ENCODE data around the gene EDAR. TPM values are rescaled to one million over a fixed set of nuclear protein-coding genes. Genes with fewer than 3 reads are reported as not detected.

Gene EDAR
- total RNA-seq, 6 experiments from 2014 or later, result 0.06 to 1.6 (median 0.28) TPM

DNA sequence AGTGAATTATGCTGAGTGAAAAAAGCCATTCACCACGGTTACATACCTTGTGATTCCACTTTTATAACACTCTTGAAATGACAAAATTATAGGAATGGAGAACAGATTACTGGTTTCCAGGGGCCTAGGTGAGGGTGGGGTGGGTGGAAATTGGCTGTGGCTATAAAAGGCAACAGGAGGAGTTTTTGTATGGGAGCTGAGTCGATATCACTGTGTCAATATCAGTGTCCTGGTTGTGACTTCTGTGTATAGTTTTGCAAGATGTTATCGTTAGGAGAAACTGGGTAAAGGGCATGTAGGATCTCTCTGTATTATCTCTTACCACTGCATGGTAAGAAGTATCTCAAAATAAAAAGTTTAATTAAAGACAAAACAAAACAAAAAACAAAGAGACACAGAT lies 84.3 kb downstream of the EDAR start:
- Histone ChIP-seq H3K27ac (peak overlapping the region; percentile 61 to 93 (median 92)), H3K9me3 (no peaks in the 10 kb centered on the region), H3K27me3 (no peaks in the 10 kb centered on the region), H3K4me1 (peaks cover 0 to 26% (median 7%) of the 10 kb centered on the region in 4 donors), H3K4me3 (no peak overlapping the region), H3K36me3 (no peaks in the 10 kb centered on the region)
- DNase-seq (no peak), ATAC-seq (peak; percentile 77 to 87 (median 81))
- WGBS (ENCODE audit: insufficient coverage, low coverage, low lambda C conversion rate, missing lambda C conversion rate), result 14% methylated on average over 3 of the region's 3 CpGs
- TF ChIP-seq POLR2A (IDR thresholded peaks at IDR 0.05) (no peak), CTCF (IDR thresholded peaks at IDR 0.05) (no peak)
- intact Hi-C loops (cut with DNase I), result no loop called here

- Histone ChIP-seq H3K27ac (no peak overlapping the region), H3K4me3 (no peak overlapping the region), H3K27me3 (no peaks in the 10 kb centered on the region), H3K4me1 (peaks cover 0 to 11% (median 5%) of the 10 kb centered on the region in 4 donors), H3K9me3 (no peaks in the 10 kb centered on the region), H3K36me3 (no peaks in the 10 kb centered on the region)
- no peak for ATAC-seq
- intact Hi-C loops (cut with DNase I), result no loop called here
- no peak for TF ChIP-seq POLR2A (IDR thresholded peaks at IDR 0.05)
- no peak for TF ChIP-seq CTCF (IDR thresholded peaks at IDR 0.05)
- DNase-seq, result no peak
- WGBS (ENCODE audit: insufficient coverage, low coverage, low lambda C conversion rate, missing lambda C conversion rate), result 90% methylated on average over 1 of the region's 1 CpG
Measured at GRCh38 chr2:108898315-108899082, 90.5 kb downstream of the EDAR start.

DNA sequence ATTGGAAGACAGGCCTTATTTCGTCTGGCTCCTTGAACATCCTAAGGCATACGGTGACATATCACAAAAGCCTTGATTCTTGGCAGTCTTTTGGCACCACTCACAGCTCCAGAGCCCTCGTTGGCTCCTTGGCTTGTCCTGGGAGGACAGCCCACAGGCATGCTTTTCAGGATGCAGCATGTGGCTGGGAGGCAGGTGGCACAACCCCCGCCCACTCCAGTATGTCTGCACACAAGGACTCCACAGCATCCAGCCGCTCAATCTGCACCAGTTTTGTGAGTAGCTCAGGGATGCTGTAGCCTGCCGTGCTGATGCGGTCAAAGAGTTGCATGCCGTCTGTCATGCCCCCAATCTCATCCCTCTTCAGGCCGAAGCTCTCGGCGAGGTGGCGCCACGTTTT lies 92.3 kb downstream of the EDAR start:
- Histone ChIP-seq H3K4me1 (peaks cover 0 to 11% (median 5%) of the 10 kb centered on the region in 4 donors), H3K27ac (no peak overlapping the region), H3K9me3 (no peaks in the 10 kb centered on the region), H3K27me3 (no peaks in the 10 kb centered on the region), H3K4me3 (no peak overlapping the region), H3K36me3 (no peaks in the 10 kb centered on the region)
- 93% methylated on average over 3 of the region's 13 CpGs for WGBS (ENCODE audit: insufficient coverage, low coverage, low lambda C conversion rate, missing lambda C conversion rate)
- no peak for TF ChIP-seq POLR2A (IDR thresholded peaks at IDR 0.05)
- TF ChIP-seq CTCF (IDR thresholded peaks at IDR 0.05), result no peak
- intact Hi-C loops (cut with DNase I), result no loop called here
- DNase-seq (no peak), ATAC-seq (no peak)

DNA sequence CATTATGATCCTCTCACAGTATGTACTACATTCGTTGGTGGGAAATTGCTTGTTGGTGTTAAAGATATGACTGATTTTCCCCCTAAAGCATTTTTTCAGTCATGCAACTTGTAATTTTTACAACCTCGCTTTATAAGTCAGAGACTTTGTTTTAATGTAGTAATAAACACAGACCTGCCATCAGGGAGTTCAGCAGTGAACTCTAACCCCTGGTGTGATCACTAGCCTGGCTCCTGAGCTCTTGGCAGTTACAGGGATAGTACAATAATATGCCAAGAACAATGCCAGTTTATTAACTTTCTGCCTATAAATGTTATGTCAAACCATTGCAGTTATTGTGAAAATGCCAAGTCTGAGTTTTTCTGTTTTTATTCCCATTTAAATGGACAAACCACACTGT lies 93.8 kb downstream of the EDAR start:
- WGBS (ENCODE audit: insufficient coverage, low coverage, low lambda C conversion rate, missing lambda C conversion rate), result 52% methylated on average over 2 of the region's 2 CpGs
- peaks cover 0 to 11% (median 5%) of the 10 kb centered on the region in 4 donors for H3K4me1 ChIP-seq
- TF ChIP-seq CTCF (IDR thresholded peaks at IDR 0.05) (no peak), POLR2A (IDR thresholded peaks at IDR 0.05) (no peak)
- H3K27me3 ChIP-seq, result no peaks in the 10 kb centered on the region
- intact Hi-C loops (cut with DNase I), result no loop called here
- H3K4me3 ChIP-seq, result no peak overlapping the region
- no peaks in the 10 kb centered on the region for H3K36me3 ChIP-seq
- no peaks in the 10 kb centered on the region for H3K9me3 ChIP-seq
- H3K27ac ChIP-seq, result peak overlapping the region in 2 of 3 donors; percentile 45 to 48
- DNase-seq, result peak in 1 of 3 donors; percentile 67
- peak; percentile 94 to 98 (median 96) for ATAC-seq
